Prostate gland (tissue), 2 donors: ENCODE measurements around the gene TOP1. TPM values are rescaled to one million over a fixed set of nuclear protein-coding genes. Genes with fewer than 3 reads are reported as not detected.

ENCODE experiments used
- DNase-seq: peaks from one replicate; pipeline ENCODE4 v3.0.0-alpha.2; 2019; ENCODE audit warnings: low spot score
- H3K27ac ChIP-seq, 2 donors: fragments of 200-600 bp; sonication (generic); 2 replicates each; pipeline ENCODE4 v1.5.1; 2017 to 2019
- H3K27me3 ChIP-seq: fragments of 200-600 bp; sonication (generic); replicated peaks from 2 replicates; pipeline ENCODE4 v1.5.1; 2019; ENCODE audit not compliant: insufficient read depth
- H3K36me3 ChIP-seq, 2 donors: fragments of 200-600 bp; sonication (generic); 1 replicate in 1 of 2; 2 replicates in 1 of 2; pipeline versions ENCODE4 v1.5.1 to v1.8.1; 2017 to 2019
- H3K4me1 ChIP-seq: fragments of 200-600 bp; sonication (generic); replicated peaks from 2 replicates; pipeline ENCODE4 v1.5.1; 2019
- H3K4me3 ChIP-seq, 2 donors: fragments of 200-600 bp; sonication (generic); 2 replicates each; pipeline ENCODE4 v1.5.1; 2017 to 2019
- H3K9me3 ChIP-seq: fragments of 200-600 bp; sonication (generic); 2 replicates; pipeline ENCODE4 v1.5.1; 2017
- POLR2A ChIP-seq: fragments of 450-650 bp; IDR thresholded peaks from one replicate; pipeline ENCODE4 v1.6.1; 2016; ENCODE audit warnings: antibody characterized with exemption, mild to moderate bottlenecking
- POLR2AphosphoS5 ChIP-seq: sonication (generic); formaldehyde crosslinking; IDR thresholded peaks from one replicate; pipeline ENCODE4 v1.6.1; 2017; ENCODE audit warnings: antibody characterized with exemption
- WGBS: methylation state at CpG from one replicate; pipeline ENCODE4 v1.1.5; 2018; 5-methylcytosine and 5-hydroxymethylcytosine counted together
- intact Hi-C: fragments of 100-400 bp; cut with DNase I; formaldehyde crosslinking; loops from one replicate; pipeline ENCODE4 v1.14.2; 2022
- total RNA-seq, 2 donors: library from RNA; depleted of rRNA; stranded (reverse); fragments of >200 nt; gene quantifications; one replicate each; pipeline ENCODE4 v1.1.0, GENCODE V29; 2016
- TF ChIP-seq, protein P1 (sequence below), 4 experiments: fragments of 200-600 bp in 2 of 4; fragments of 450-650 bp in 2 of 4; sonication (generic) in 2 of 4; IDR thresholded peaks; 1 replicate in 3 of 4; 2 replicates in 1 of 4; pipeline ENCODE4 v1.5.1; 2016 to 2019; ENCODE audit warnings: antibody characterized with exemption in 4 of 4, mild to moderate bottlenecking in 2 of 4, moderate library complexity in 2 of 4

Gene TOP1
- total RNA-seq, 2 donors from 2014 or later, result 32.3 to 36.9 TPM

GRCh38 chr20:41087777-41088176 lies 59.2 kb downstream of the TOP1 start:
- intact Hi-C loops, result no loop called here
- WGBS, result 56% methylated on average over 3 of the region's 3 CpGs
- TF ChIP-seq, protein P1, sequence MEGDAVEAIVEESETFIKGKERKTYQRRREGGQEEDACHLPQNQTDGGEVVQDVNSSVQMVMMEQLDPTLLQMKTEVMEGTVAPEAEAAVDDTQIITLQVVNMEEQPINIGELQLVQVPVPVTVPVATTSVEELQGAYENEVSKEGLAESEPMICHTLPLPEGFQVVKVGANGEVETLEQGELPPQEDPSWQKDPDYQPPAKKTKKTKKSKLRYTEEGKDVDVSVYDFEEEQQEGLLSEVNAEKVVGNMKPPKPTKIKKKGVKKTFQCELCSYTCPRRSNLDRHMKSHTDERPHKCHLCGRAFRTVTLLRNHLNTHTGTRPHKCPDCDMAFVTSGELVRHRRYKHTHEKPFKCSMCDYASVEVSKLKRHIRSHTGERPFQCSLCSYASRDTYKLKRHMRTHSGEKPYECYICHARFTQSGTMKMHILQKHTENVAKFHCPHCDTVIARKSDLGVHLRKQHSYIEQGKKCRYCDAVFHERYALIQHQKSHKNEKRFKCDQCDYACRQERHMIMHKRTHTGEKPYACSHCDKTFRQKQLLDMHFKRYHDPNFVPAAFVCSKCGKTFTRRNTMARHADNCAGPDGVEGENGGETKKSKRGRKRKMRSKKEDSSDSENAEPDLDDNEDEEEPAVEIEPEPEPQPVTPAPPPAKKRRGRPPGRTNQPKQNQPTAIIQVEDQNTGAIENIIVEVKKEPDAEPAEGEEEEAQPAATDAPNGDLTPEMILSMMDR (IDR thresholded peaks at IDR 0.05), result no peak
- TF ChIP-seq POLR2A, result no peak
- no peak for TF ChIP-seq POLR2AphosphoS5
- H3K36me3 ChIP-seq, result peaks cover 0 to under 1% of the 10 kb centered on the region in 2 donors
- H3K4me1 ChIP-seq, result peaks cover 5% of the 10 kb centered on the region
- no peak for DNase-seq
- H3K9me3 ChIP-seq, result no peaks in the 10 kb centered on the region
- H3K4me3 ChIP-seq, result no peak overlapping the region
- H3K27ac ChIP-seq, result no peak overlapping the region
- H3K27me3 ChIP-seq, result no peaks in the 10 kb centered on the region

- no peaks in the 10 kb centered on the region for H3K36me3 ChIP-seq
- no peak overlapping the region for H3K27ac ChIP-seq
- H3K9me3 ChIP-seq, result no peaks in the 10 kb centered on the region
- intact Hi-C loops, result no loop called here
- H3K4me1 ChIP-seq, result peaks cover 5% of the 10 kb centered on the region
- H3K27me3 ChIP-seq, result no peaks in the 10 kb centered on the region
- DNase-seq, result no peak
- 96% methylated on average over 3 of the region's 3 CpGs for WGBS
- TF ChIP-seq, protein P1 (IDR thresholded peaks at IDR 0.05), result no peak
- TF ChIP-seq POLR2A (no peak), POLR2AphosphoS5 (no peak)
- no peak overlapping the region for H3K4me3 ChIP-seq
These were observed 60.9 kb downstream of the TOP1 start for GRCh38 chr20:41089555-41089954.

GRCh38 chr20:41091927-41092326 lies 63.3 kb downstream of the TOP1 start:
- no peak for DNase-seq
- no peak for TF ChIP-seq POLR2AphosphoS5
- TF ChIP-seq, protein P1 (IDR thresholded peaks at IDR 0.05), result no peak
- TF ChIP-seq POLR2A, result no peak
- H3K4me1 ChIP-seq, result no peaks in the 10 kb centered on the region
- 81% methylated on average over 4 of the region's 4 CpGs for WGBS
- no peaks in the 10 kb centered on the region for H3K27me3 ChIP-seq
- intact Hi-C loops, result no loop called here
- no peak overlapping the region for H3K27ac ChIP-seq
- H3K36me3 ChIP-seq, result no peaks in the 10 kb centered on the region
- no peak overlapping the region for H3K4me3 ChIP-seq
- no peaks in the 10 kb centered on the region for H3K9me3 ChIP-seq

DNA sequence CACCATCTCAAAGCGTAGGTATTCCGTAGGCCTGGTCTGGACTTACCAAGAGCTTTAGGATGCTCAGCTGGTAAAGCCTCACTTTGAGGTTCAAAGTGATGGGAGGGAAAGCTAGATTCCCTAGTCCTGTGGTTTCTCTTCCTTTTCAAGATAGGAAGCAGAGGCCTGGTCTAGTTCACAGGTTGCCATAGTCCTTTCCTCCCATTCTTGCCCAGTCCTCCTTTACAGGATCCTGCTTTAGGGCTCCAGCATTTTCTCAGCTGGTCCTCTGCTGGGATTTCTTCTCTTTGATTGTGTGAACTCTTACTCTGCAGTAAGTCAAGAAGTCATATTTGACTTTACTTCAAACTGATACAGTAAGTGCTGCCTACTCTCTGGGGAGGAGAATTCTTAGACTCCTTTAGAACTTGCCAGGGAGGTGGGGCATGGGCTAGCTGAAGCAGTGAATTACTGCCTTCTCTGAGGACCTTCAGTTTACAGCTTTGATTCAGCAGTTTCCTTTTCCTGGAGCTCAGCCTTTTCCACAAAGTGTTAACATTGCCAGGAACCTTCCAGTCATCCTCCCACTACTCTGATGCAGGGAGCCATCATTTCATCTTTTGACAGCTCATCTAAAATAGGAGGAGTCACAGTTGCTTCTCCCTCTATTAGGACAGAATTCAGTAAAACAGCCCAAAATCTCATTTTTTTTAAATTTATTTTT lies 65.9 kb downstream of the TOP1 start:
- H3K27me3 ChIP-seq, result no peaks in the 10 kb centered on the region
- intact Hi-C loops, result loop anchor here (1.0 to 2.0 kb wide), 2 partner anchors 104 to 126 kb away; no protein-coding TSS in a partner anchor
- H3K36me3 ChIP-seq, result peaks cover 0 to 4% of the 10 kb centered on the region in 2 donors
- H3K4me3 ChIP-seq, result no peak overlapping the region
- no peaks in the 10 kb centered on the region for H3K9me3 ChIP-seq
- DNase-seq, result no peak
- H3K4me1 ChIP-seq, result no peaks in the 10 kb centered on the region
- TF ChIP-seq POLR2AphosphoS5 (no peak), POLR2A (no peak)
- TF ChIP-seq, protein P1 (IDR thresholded peaks at IDR 0.05), result no peak
- WGBS, result 97% methylated on average over 2 of the region's 2 CpGs
- H3K27ac ChIP-seq, result no peak overlapping the region
